Left lobe of liver (tissue), 2 donors: ENCODE data around the gene OGG1. TPM values are rescaled to one million over a fixed set of nuclear protein-coding genes. Genes with fewer than 3 reads are reported as not detected.
"Not testable (repeated sequence)": the region's sequence is repeated elsewhere in the genome, so short reads cannot be mapped to it uniquely, and the experiment has no call there.

Source experiments
- ATAC-seq: fragments of 200-7000 bp; cut with Tn5 transposase; one replicate; pipeline ENCODE4 v1.9.1; 2020; ENCODE audit warnings: mild to moderate bottlenecking, moderate library complexity
- DNase-seq: peaks from one replicate; pipeline ENCODE4 v3.0.0-alpha.2; 2020; ENCODE audit warnings: low spot score
- total RNA-seq: library from RNA; stranded (reverse); gene quantifications from one replicate; pipeline ENCODE4 v1.2.1, GENCODE V29; 2021
- donor health status: DM: no; HTN: no; CAD: no; lungs with moderate emphysema.
- donor health status: DM: no; HTN: yes; CAD: no.

Gene OGG1
- total RNA-seq, 1 donor from 2014 or later: 16.0 TPM

- no peak for DNase-seq
- no peak for ATAC-seq
Observed at GRCh38 chr3:9760779-9761505, 11.2 kb downstream of the OGG1 start.

- no peak for DNase-seq
- ATAC-seq: no peak
Observed at GRCh38 chr3:9761919-9762318, 12.2 kb downstream of the OGG1 start.

GRCh38 chr3:9762871-9763270 is 13.1 kb downstream of the OGG1 start:
- ATAC-seq (no peak), DNase-seq (no peak)

DNA sequence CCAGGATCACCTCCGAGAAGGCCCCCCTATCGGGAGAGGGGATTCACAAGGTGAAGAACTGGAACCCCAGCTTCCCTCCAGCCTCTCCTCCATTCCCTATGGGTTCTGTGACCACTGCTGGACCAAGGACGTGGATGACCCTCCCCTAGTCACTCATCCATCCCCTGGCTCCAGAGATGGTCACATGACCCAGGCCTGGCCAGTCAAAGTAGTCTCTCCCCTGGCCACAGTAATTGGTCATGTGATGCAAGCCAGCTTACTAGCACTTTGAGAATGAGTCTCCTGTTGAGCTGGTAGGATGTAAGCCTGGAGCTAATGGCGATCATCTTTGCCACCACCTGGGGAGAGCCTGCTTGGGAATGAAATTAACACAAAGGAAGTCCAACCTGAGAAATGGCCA is 16.1 kb downstream of the OGG1 start:
- DNase-seq (no peak), ATAC-seq (no peak)

DNA sequence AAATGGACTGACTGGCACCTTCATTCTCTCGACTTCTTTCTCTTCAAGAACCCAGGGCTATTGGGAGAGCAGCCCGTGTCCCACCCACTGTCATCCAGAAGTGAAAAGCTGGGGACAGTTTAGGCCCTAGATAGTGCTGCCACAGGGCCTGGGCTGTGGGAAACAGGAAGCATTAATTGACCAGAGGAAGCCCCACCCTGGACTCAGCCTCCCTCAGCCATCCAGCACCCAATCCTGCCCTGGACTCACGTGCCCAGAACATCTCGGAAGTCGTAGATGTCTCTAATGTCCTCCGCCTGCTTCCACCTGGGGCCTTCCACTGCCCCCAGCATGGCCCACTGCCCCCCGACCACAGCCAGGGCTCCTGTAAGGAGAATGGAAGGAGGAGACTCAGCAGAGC is 17.7 kb downstream of the OGG1 start:
- DNase-seq: no peak
- ATAC-seq: no peak

- DNase-seq: no peak
- no peak for ATAC-seq
Observed at GRCh38 chr3:9768141-9768775, 18.5 kb downstream of the OGG1 start.

DNA sequence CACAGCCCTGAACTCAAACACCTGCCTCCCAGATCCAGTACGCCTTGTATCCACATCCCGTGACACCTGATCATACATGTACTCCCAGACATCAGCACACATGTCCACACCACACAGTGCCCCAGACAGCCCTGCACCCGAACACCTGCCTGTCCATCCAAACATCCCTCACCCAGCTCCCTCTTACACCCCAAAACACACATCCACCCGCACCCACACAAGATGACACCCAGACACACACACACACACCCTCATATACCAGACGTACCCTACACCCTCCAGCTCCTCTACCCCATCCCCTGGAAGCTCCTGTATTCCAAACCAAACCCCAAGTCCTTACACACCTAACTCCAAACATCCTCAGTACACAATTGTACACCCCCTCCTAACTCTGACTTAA is 19.3 kb downstream of the OGG1 start:
- ATAC-seq: no peak
- no peak for DNase-seq

GRCh38 chr3:9769426-9770275 is 19.9 kb downstream of the OGG1 start, which contains the start of gene CAMK1:
CAMK1 (minus strand) TSS chr3:9769947; CDS start chr3:9767749, 2,198 bp downstream.
- peak; percentile 92 for ATAC-seq

DNA sequence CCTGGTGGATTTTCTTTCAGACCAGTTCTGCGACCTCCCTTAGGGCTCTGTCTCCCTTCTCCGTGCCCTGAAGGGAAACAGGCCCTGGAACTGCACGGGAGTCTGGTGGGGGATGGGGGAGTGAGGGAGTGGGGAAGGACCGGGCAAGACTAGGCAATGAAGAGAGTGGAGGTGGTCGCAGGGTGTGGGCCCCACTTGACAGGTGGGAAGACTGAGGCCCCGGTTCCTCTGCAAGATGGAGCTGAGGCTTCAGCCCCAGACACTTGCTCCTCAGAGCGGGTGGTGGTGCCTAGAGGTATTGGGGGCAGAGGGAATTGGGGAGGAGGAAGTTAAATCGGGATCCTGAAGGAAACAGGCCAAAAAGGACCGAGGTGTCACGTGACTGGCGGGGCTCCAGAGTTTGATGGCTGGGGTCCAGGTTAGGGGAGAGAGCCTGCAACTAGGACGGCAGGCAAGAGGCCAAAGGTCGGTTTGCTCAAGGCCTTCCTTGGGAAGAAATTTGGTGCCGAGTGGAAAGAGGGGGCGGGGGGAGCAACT is 20.6 kb downstream of the OGG1 start:
- peak; percentile 99 for DNase-seq
- peak; percentile 64 for ATAC-seq

More at GRCh38 chr3:9769426-9770275, 19.9 kb downstream of the OGG1 start, which contains the start of gene CAMK1:
- DNase-seq: peak; percentile 90

GRCh38 chr3:9771007-9771406 is 21.3 kb downstream of the OGG1 start:
- not testable (repeated sequence) for DNase-seq, ATAC-seq

DNA sequence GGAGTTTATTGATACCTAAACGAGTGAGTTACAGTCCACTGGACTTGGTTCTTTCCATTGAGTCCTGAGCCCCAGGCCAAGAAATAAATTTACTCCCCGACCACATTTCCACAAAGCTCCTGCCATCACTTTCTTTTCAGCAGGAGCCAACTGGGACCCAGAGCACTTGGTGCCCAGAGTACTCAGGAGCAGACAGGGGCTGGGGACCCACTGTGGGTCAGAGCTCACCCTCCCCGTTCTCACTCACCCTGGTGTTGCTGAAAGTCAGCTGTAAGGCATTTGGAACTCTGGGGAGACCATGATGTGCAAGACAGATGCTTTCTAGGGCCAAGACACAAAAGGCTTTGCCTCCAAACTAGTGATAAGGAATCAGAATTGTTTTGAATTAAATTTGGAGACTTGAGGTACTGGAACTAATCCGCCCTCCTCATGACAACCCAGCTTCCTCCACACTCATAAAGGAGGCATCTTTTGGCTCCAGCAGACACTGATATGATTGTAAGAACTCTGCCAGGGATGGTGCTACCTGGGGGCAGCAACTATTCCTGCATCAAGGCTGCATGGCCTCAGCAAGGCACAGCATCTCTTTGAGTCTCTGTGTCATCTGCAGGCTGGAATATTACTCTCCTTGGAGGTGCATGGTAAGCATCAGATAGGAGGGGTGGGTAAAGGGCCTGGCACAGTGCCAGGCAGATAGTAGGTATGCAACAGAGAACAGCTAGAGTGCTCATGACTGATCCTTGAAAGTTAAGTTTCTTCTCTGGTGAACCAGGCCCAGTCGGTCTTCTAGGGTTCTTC is 27.3 kb downstream of the OGG1 start:
- DNase-seq (no peak), ATAC-seq (no peak)

DNA sequence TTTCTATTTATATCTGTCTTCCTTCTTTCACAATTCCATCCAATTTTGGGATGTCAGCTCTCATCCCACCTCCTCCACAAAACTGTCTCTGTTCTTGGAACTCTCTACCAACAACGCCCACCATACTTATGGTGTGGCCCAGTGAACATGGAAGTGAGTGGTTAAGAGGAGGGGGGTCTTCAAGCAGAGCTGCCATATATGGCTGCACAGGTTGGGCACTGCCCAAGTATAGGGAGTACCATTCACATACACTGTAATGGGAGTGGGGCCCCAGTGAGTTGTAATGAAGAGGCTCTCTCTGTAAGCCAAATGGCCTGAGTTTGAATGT is 27.9 kb downstream of the OGG1 start:
- DNase-seq (no peak), ATAC-seq (no peak)

DNA sequence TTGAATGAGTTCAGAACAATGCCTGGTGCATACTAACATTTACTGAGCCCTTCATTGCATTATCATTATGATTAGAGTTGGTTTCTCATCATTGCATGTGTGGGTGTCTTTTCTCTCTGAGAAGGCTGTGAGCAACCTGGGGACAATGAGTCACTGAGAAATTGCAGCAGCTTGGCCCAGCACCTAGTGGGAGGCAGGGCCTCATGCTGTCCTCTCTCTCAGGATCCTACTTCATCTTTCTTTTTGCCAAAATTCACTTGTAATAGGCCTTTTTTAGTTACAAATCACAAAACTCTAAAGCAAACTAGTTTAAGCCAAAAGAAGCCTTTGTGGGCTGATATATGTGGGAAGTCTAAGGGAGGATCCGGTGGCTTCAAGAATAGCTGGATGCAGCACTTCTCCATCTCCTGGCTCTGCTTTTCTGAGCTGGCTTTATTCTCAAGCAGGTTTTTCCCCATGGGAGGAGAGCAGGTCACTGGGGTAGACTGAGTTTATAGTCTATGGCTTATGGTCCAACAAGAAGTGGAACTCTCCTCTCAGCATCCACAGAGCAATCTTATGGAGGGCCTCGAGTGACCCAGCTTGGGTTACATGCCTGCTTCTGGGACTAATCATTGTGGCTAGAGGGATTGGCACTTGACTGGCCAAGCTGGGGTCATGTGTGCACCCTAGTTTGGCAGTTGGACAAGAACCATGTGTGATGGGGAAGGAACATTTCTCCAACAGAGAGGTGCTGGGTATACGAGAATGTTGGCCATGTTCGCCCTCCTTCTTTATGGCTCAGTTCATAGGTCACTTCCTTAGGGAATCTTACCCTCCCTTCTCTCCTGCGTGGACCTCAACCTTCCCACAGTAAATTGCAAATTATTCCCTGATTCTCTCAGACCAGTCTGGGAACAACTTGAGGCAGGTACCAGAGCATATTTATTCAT is 28.7 kb downstream of the OGG1 start:
- DNase-seq: no peak
- ATAC-seq: peak; percentile 14

- ATAC-seq: no peak
- DNase-seq: no peak
Observed at GRCh38 chr3:9779075-9779593, 29.4 kb downstream of the OGG1 start.

- DNase-seq (no peak), ATAC-seq (peak; percentile 23)
Observed at GRCh38 chr3:9779721-9780457, 30.1 kb downstream of the OGG1 start.

- DNase-seq (peak; percentile 73), ATAC-seq (peak; percentile 79)
Observed at GRCh38 chr3:9780458-9780812, 30.7 kb downstream of the OGG1 start.

GRCh38 chr3:9780910-9781309 is 31.2 kb downstream of the OGG1 start:
- ATAC-seq (peak; percentile 2), DNase-seq (no peak)

- ATAC-seq: no peak
- DNase-seq: no peak
Observed at GRCh38 chr3:9781551-9781950, 31.8 kb downstream of the OGG1 start.
